ENCODE results near the gene KCTD18.

The KCTD18 gene

DNA sequence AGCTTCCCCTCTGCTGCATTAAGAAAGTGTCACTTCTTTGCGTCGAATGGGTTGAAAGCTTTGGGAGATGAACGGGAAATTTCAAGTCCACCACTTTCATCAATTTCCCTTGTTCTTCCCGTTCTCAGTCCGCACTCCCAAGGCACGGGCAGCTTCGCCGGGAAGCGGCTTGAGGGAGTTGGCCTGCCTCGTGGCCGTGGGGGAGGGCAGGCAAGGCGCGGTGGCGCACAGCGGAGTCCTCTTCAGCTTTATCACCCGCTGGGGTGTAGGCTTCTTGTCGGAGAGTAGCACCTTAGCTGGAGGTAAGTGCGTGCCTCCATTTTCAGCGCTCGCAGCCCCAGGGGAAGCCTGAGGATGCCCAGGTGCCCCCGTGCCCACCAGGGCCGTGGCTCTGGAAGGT is 19.9 kb downstream of the KCTD18 start:
- Histone ChIP-seq H3K27ac (ENCODE audit: low read depth, low read length) (no peak overlapping the region), H3K9me3 (ENCODE audit: control insufficient read depth, insufficient read depth, low read length) (no peaks in the 10 kb centered on the region), H3K79me2 (ENCODE audit: control insufficient read depth, low read length) (no peaks in the 10 kb centered on the region), H3K4me3 (ENCODE audit: low read length) (no peak overlapping the region), H4K20me1 (ENCODE audit: control insufficient read depth, insufficient read depth, low read depth, low read length) (no peaks in the 10 kb centered on the region), H3K36me3 (ENCODE audit: control insufficient read depth, low read length) (peaks cover 32% of the 10 kb centered on the region), H3F3A (ENCODE audit: control insufficient read depth, insufficient read depth) (no peaks in the 10 kb centered on the region), H3K9me2 (replicated peaks; ENCODE audit: control insufficient read depth, low read length) (no peaks in the 10 kb centered on the region), H3K4me2 (ENCODE audit: low read length) (no peak overlapping the region), H3K4me1 (ENCODE audit: control insufficient read depth, low read length) (no peaks in the 10 kb centered on the region), H3K27me3 (ENCODE audit: control insufficient read depth, low read length) (no peaks in the 10 kb centered on the region)
- no peak for TF ChIP-seq EZH2phosphoT487 (IDR thresholded peaks at IDR 0.05; ENCODE audit: borderline replicate concordance, low read length)
- TF ChIP-seq, protein P1, sequence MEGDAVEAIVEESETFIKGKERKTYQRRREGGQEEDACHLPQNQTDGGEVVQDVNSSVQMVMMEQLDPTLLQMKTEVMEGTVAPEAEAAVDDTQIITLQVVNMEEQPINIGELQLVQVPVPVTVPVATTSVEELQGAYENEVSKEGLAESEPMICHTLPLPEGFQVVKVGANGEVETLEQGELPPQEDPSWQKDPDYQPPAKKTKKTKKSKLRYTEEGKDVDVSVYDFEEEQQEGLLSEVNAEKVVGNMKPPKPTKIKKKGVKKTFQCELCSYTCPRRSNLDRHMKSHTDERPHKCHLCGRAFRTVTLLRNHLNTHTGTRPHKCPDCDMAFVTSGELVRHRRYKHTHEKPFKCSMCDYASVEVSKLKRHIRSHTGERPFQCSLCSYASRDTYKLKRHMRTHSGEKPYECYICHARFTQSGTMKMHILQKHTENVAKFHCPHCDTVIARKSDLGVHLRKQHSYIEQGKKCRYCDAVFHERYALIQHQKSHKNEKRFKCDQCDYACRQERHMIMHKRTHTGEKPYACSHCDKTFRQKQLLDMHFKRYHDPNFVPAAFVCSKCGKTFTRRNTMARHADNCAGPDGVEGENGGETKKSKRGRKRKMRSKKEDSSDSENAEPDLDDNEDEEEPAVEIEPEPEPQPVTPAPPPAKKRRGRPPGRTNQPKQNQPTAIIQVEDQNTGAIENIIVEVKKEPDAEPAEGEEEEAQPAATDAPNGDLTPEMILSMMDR (IDR thresholded peaks at IDR 0.05; ENCODE audit: low read depth, low read length, poor library complexity, severe bottlenecking), result no peak

DNA sequence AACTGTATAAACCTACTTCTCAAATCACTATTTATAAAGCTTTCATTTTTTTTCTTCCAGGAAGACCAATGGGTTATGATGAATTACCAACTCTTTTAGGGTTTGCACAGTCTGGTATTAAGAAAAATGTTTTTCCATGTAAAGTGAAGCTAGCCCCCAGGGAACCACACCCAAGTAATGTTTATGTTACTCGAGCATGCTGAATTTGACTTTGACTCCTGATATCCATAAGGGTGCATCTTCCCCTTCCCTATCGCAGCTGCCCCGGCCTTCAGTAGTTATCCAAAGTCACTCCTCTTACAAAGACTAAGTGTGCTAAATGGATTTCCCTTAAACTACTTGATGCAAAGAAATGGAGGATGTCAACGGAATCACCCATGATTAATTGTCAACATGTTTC is 21.7 kb downstream of the KCTD18 start:
- H3K36me3 ChIP-seq (ENCODE audit: control insufficient read depth, low read length), result peaks cover 24% of the 10 kb centered on the region
- no peaks in the 10 kb centered on the region for H3K27me3 ChIP-seq (ENCODE audit: control insufficient read depth, low read length)
- no peaks in the 10 kb centered on the region for H3K9me2 ChIP-seq (replicated peaks; ENCODE audit: control insufficient read depth, low read length)
- no peak overlapping the region for H3K27ac ChIP-seq (ENCODE audit: low read depth, low read length)
- no peaks in the 10 kb centered on the region for H3K4me1 ChIP-seq (ENCODE audit: control insufficient read depth, low read length)
- no peaks in the 10 kb centered on the region for H4K20me1 ChIP-seq (ENCODE audit: control insufficient read depth, insufficient read depth, low read depth, low read length)
- TF ChIP-seq, protein P1 (IDR thresholded peaks at IDR 0.05; ENCODE audit: low read depth, low read length, poor library complexity, severe bottlenecking), result no peak
- no peak for TF ChIP-seq EZH2phosphoT487 (IDR thresholded peaks at IDR 0.05; ENCODE audit: borderline replicate concordance, low read length)
- no peaks in the 10 kb centered on the region for H3K79me2 ChIP-seq (ENCODE audit: control insufficient read depth, low read length)
- H3F3A ChIP-seq (ENCODE audit: control insufficient read depth, insufficient read depth), result no peaks in the 10 kb centered on the region
- no peak overlapping the region for H3K4me2 ChIP-seq (ENCODE audit: low read length)
- no peak overlapping the region for H3K4me3 ChIP-seq (ENCODE audit: low read length)
- no peaks in the 10 kb centered on the region for H3K9me3 ChIP-seq (ENCODE audit: control insufficient read depth, insufficient read depth, low read length)

DNA sequence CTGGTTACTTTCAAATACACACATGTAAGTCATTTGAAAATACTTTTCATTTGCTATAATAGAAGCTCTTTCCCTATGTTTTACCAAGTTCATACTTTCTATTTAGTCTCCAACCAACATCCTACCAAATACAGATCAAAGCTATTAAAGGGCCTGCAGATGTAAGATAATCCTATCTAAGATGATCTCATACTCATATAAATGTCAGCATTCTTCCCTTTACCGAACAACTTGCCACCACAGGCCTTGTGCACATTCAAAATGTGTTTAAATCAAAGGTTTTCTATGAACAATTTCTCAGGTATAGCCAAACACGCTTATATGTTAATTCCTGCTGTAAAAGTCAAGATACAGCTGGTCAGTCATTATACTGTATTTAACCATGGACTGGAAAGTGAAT is 23.3 kb downstream of the KCTD18 start:
- no peaks in the 10 kb centered on the region for H3K9me2 ChIP-seq (replicated peaks; ENCODE audit: control insufficient read depth, low read length)
- H3K27ac ChIP-seq (ENCODE audit: low read depth, low read length), result no peak overlapping the region
- no peaks in the 10 kb centered on the region for H4K20me1 ChIP-seq (ENCODE audit: control insufficient read depth, insufficient read depth, low read depth, low read length)
- H3K4me3 ChIP-seq (ENCODE audit: low read length), result no peak overlapping the region
- H3K9me3 ChIP-seq (ENCODE audit: control insufficient read depth, insufficient read depth, low read length), result no peaks in the 10 kb centered on the region
- H3K4me1 ChIP-seq (ENCODE audit: control insufficient read depth, low read length), result no peaks in the 10 kb centered on the region
- peaks cover 7% of the 10 kb centered on the region for H3K36me3 ChIP-seq (ENCODE audit: control insufficient read depth, low read length)
- H3K4me2 ChIP-seq (ENCODE audit: low read length), result no peak overlapping the region
- H3K79me2 ChIP-seq (ENCODE audit: control insufficient read depth, low read length), result no peaks in the 10 kb centered on the region
- TF ChIP-seq, protein P1 (IDR thresholded peaks at IDR 0.05; ENCODE audit: low read depth, low read length, poor library complexity, severe bottlenecking), result no peak
- no peak for TF ChIP-seq EZH2phosphoT487 (IDR thresholded peaks at IDR 0.05; ENCODE audit: borderline replicate concordance, low read length)
- no peaks in the 10 kb centered on the region for H3F3A ChIP-seq (ENCODE audit: control insufficient read depth, insufficient read depth)
- no peaks in the 10 kb centered on the region for H3K27me3 ChIP-seq (ENCODE audit: control insufficient read depth, low read length)

DNA sequence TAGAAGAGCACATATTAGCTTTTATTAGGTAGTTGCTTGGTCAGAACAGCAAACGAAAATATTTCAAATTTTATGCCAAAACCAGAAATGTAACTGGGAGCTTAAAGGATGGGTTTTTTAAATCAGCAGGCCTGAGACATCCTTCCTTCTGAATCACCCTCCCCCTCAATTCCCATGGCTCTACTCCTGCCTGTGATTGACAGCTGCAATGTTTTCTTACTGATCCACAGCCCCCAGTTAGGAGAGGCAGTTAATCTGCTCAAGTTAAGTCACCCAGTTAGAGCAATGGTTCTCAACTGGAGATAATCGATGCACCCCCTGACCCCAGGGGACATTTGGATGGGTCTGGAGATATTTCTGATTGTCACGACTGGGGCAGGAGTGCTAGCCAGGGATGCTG is 24.9 kb downstream of the KCTD18 start:
- H3K9me3 ChIP-seq (ENCODE audit: control insufficient read depth, insufficient read depth, low read length), result no peaks in the 10 kb centered on the region
- H3K27ac ChIP-seq (ENCODE audit: low read depth, low read length), result no peak overlapping the region
- H3K36me3 ChIP-seq (ENCODE audit: control insufficient read depth, low read length), result peaks cover 3% of the 10 kb centered on the region
- no peaks in the 10 kb centered on the region for H3K9me2 ChIP-seq (replicated peaks; ENCODE audit: control insufficient read depth, low read length)
- no peaks in the 10 kb centered on the region for H3K27me3 ChIP-seq (ENCODE audit: control insufficient read depth, low read length)
- no peak overlapping the region for H3K4me3 ChIP-seq (ENCODE audit: low read length)
- no peak overlapping the region for H3K4me2 ChIP-seq (ENCODE audit: low read length)
- H3K79me2 ChIP-seq (ENCODE audit: control insufficient read depth, low read length), result no peaks in the 10 kb centered on the region
- H3F3A ChIP-seq (ENCODE audit: control insufficient read depth, insufficient read depth), result no peaks in the 10 kb centered on the region
- H3K4me1 ChIP-seq (ENCODE audit: control insufficient read depth, low read length), result no peaks in the 10 kb centered on the region
- no peaks in the 10 kb centered on the region for H4K20me1 ChIP-seq (ENCODE audit: control insufficient read depth, insufficient read depth, low read depth, low read length)
- TF ChIP-seq, protein P1 (IDR thresholded peaks at IDR 0.05; ENCODE audit: low read depth, low read length, poor library complexity, severe bottlenecking), result no peak
- TF ChIP-seq EZH2phosphoT487 (IDR thresholded peaks at IDR 0.05; ENCODE audit: borderline replicate concordance, low read length), result no peak

All from DOHH2 (cell line).